Activated CD4-positive, alpha-beta T cell treated with anti-CD3 and anti-CD28 coated beads, Interleukin-2, amount 50 U/mL, for 1 hour (primary cell): ENCODE results near the gene DEFB114.

Experiments
- DNase-seq: peaks from one replicate; pipeline ENCODE4 v3.0.0-alpha.2; 2020

The DEFB114 gene

GRCh38 chr6:49934770-49935169 is 29.2 kb downstream of the DEFB114 start:
- no peak for DNase-seq

- DNase-seq, result no peak
Observed at GRCh38 chr6:49933526-49933925, 30.4 kb downstream of the DEFB114 start.

- no peak for DNase-seq
Observed at GRCh38 chr6:49929340-49929739, 34.6 kb downstream of the DEFB114 start.

- no peak for DNase-seq
Observed at GRCh38 chr6:49923826-49924225, 40.1 kb downstream of the DEFB114 start.

GRCh38 chr6:49919935-49920644 is 43.9 kb downstream of the DEFB114 start:
- DNase-seq, result no peak

GRCh38 chr6:49919261-49919660 is 44.7 kb downstream of the DEFB114 start:
- no peak for DNase-seq

- DNase-seq, result no peak
Observed at GRCh38 chr6:49918787-49919186, 45.2 kb downstream of the DEFB114 start.

- DNase-seq, result no peak
Observed at GRCh38 chr6:49915035-49915434, 48.9 kb downstream of the DEFB114 start.

- no peak for DNase-seq
Observed at GRCh38 chr6:49913636-49914375, 50.2 kb downstream of the DEFB114 start.

- no peak for DNase-seq
Observed at GRCh38 chr6:49912196-49912595, 51.8 kb downstream of the DEFB114 start.

- DNase-seq, result no peak
Observed at GRCh38 chr6:49911252-49911651, 52.7 kb downstream of the DEFB114 start.
